K562 (cell line): ENCODE measurements around the gene BLZF1. TPM values are rescaled to one million over a fixed set of nuclear protein-coding genes. Genes with fewer than 3 reads are reported as not detected.

Experiments used
- ADNP ChIP-seq: fragments of 200-800 bp; sonication (Bioruptor generic); IDR thresholded peaks from 2 replicates; pipeline ENCODE4 v1.6.1; 2016; ENCODE audit warnings: missing genetic modification characterization, missing compliant biosample characterization
- CBX3 ChIP-seq, 2 experiments: IDR thresholded peaks; 1 replicate in 1 of 2; 2 replicates in 1 of 2; pipeline ENCODE4 v1.6.1; 2012; ENCODE audit warnings: inconsistent platforms in 2 of 2, low read length in 2 of 2, borderline replicate concordance in 1 of 2, control low read depth in 1 of 2
- COPS2 ChIP-seq: fragments of 450-650 bp; conservative IDR thresholded peaks from 2 replicates; pipeline ENCODE4 v1.6.1; 2016; ENCODE audit warnings: mild to moderate bottlenecking, moderate library complexity
- ELF2 ChIP-seq: fragments of 250-450 bp; sonication (Bioruptor Pico); IDR thresholded peaks from 2 replicates; pipeline ENCODE4 v1.5.0; 2021; ENCODE audit warnings: mild to moderate bottlenecking
- GABPB2 ChIP-seq: fragments of 250-450 bp; sonication (Bioruptor Pico); conservative IDR thresholded peaks from 2 replicates; pipeline ENCODE4 v1.5.1; 2021; ENCODE audit warnings: mild to moderate bottlenecking
- HDAC6 ChIP-seq: IDR thresholded peaks from 2 replicates; pipeline ENCODE4 v1.6.1; 2012; ENCODE audit warnings: low read depth, mild to moderate bottlenecking, control low read depth, inconsistent platforms, low read length, moderate library complexity
- MAFK ChIP-seq: IDR thresholded peaks from 2 replicates; pipeline ENCODE4 v1.6.1; 2011; ENCODE audit warnings: low read length, improper control_type of control experiment
- MIER1 ChIP-seq: fragments of 450-650 bp; IDR thresholded peaks from 2 replicates; pipeline ENCODE4 v1.6.1; 2016; ENCODE audit warnings: antibody characterized with exemption, mild to moderate bottlenecking, low read depth
- PCBP2 ChIP-seq: fragments of 200-400 bp; formaldehyde crosslinking; IDR thresholded peaks from 2 replicates; pipeline ENCODE4 v1.6.1; 2018; ENCODE audit warnings: low read length, low read depth, mild to moderate bottlenecking, moderate library complexity; ENCODE audit not compliant: poor library complexity, severe bottlenecking
- SAP30 ChIP-seq: fragments of 200-600 bp; sonication (generic); IDR thresholded peaks from 2 replicates; pipeline ENCODE4 v1.6.1; 2012; ENCODE audit warnings: borderline replicate concordance, low read depth, mild to moderate bottlenecking, moderate library complexity, low read length, control low read depth, inconsistent platforms; ENCODE audit not compliant: insufficient read depth, poor library complexity, severe bottlenecking
- TRIM24 ChIP-seq, 2 experiments: fragments of 450-650 bp; IDR thresholded peaks; 2 replicates each; pipeline ENCODE4 v1.6.1; 2016
- ZC3H11A ChIP-seq: IDR thresholded peaks from 2 replicates; pipeline ENCODE4 v1.6.1; 2012; ENCODE audit warnings: low read depth, low read length, improper control_type of control experiment
- ZFX ChIP-seq: sonication (generic); formaldehyde crosslinking; IDR thresholded peaks from 2 replicates; pipeline ENCODE4 v1.8.0; 2022; ENCODE audit warnings: mild to moderate bottlenecking, missing genetic modification reagents, moderate library complexity
- ZNF644 ChIP-seq: fragments of 200-800 bp; sonication (Bioruptor generic); IDR thresholded peaks from 2 replicates; pipeline ENCODE4 v1.6.1; 2016; ENCODE audit warnings: low read depth, missing genetic modification characterization, missing compliant biosample characterization
- ZNF766 ChIP-seq: fragments of 200-800 bp; sonication (Bioruptor generic); conservative IDR thresholded peaks from 2 replicates; pipeline ENCODE4 v1.6.1; 2016; ENCODE audit warnings: missing genetic modification characterization, missing compliant biosample characterization
- polyA plus RNA-seq, 8 experiments: library from polyadenylated mRNA; depleted of rRNA in 4 of 8; stranded (reverse) in 5 of 8; unstranded in 3 of 8; fragments of >200 nt; fragmentation: Nextera tagmentation in 2 of 8; fragmentation: Illumina TruSeq in 1 of 8; extraction: Ambion mirVana in 2 of 8; extraction: Trizol in 1 of 8; gene quantifications; 2 replicates each; pipeline versions ENCODE4 v1.2.1 to v1.2.3, GENCODE V29; 2011 to 2014; ENCODE audit warnings: inconsistent platforms in 1 of 8, missing spikeins in 1 of 8
- total RNA-seq, 7 experiments: library from RNA; depleted of rRNA in 6 of 7; stranded (reverse); fragments of >200 nt in 6 of 7; fragmentation: Illumina TruSeq in 2 of 7; extraction: Trizol in 2 of 7; gene quantifications; 2 replicates each; pipeline versions ENCODE4 v1.2.1 to v1.2.3, GENCODE V29; 2011 to 2021; ENCODE audit warnings: low replicate concordance in 1 of 7
- TF ChIP-seq, protein P1 (sequence below): fragments of 450-650 bp; formaldehyde crosslinking; IDR thresholded peaks from 2 replicates; pipeline ENCODE4 v1.4.0; 2020; ENCODE audit warnings: mild to moderate bottlenecking, moderate library complexity
- TF ChIP-seq, protein P2 (sequence below): sonication (generic); formaldehyde crosslinking; IDR thresholded peaks from 2 replicates; pipeline ENCODE4 v1.8.1; 2023; ENCODE audit warnings: missing genetic modification reagents, mild to moderate bottlenecking, borderline replicate concordance
- TF ChIP-seq, protein P3 (sequence below): fragments of 450-650 bp; IDR thresholded peaks from 2 replicates; pipeline ENCODE4 v1.6.1; 2016; ENCODE audit warnings: mild to moderate bottlenecking

Gene BLZF1
- total and polyA plus RNA-seq, 9 of the 15 experiments (the other 6 are each of a cell fraction or from before 2014, with no cell fraction given), result 20.5 to 32.8 (median 25.3) TPM

DNA sequence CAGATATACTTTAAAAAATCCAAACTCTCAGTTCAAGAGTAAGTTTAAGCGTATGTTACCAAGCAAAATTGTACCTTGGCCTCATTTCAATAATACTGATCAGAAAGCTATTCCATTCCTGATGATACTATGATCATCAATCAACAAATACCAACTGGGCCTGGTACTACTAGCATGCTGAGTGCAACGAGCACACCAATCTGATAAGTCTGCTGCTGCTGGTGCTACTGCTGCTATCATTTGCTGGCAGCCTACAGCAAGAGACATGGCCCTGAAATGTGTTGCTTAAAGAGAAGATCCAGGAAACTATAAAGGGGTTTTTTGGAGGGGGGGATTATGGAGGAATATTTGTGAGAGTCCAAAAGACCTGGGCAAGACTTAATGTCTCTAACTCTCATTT lies 40.1 kb upstream of the BLZF1 start (continued):
- no peak for TF ChIP-seq HDAC6
- TF ChIP-seq SAP30, result no peak
- TF ChIP-seq COPS2, result no peak
- TF ChIP-seq MAFK, result no peak
- TF ChIP-seq, protein P1, sequence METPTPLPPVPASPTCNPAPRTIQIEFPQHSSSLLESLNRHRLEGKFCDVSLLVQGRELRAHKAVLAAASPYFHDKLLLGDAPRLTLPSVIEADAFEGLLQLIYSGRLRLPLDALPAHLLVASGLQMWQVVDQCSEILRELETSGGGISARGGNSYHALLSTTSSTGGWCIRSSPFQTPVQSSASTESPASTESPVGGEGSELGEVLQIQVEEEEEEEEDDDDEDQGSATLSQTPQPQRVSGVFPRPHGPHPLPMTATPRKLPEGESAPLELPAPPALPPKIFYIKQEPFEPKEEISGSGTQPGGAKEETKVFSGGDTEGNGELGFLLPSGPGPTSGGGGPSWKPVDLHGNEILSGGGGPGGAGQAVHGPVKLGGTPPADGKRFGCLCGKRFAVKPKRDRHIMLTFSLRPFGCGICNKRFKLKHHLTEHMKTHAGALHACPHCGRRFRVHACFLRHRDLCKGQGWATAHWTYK (CRISPR knock-in tag), result no peak
- no peak for TF ChIP-seq ZNF644 (tag)
- no peak for TF ChIP-seq ZNF766 (CRISPR knock-in tag)
- no peak for TF ChIP-seq PCBP2
- TF ChIP-seq TRIM24 (IDR thresholded peaks at IDR 0.05), result peak; percentile 26 to 41; a peak in 2 of 4 replicates
- TF ChIP-seq, protein P2, sequence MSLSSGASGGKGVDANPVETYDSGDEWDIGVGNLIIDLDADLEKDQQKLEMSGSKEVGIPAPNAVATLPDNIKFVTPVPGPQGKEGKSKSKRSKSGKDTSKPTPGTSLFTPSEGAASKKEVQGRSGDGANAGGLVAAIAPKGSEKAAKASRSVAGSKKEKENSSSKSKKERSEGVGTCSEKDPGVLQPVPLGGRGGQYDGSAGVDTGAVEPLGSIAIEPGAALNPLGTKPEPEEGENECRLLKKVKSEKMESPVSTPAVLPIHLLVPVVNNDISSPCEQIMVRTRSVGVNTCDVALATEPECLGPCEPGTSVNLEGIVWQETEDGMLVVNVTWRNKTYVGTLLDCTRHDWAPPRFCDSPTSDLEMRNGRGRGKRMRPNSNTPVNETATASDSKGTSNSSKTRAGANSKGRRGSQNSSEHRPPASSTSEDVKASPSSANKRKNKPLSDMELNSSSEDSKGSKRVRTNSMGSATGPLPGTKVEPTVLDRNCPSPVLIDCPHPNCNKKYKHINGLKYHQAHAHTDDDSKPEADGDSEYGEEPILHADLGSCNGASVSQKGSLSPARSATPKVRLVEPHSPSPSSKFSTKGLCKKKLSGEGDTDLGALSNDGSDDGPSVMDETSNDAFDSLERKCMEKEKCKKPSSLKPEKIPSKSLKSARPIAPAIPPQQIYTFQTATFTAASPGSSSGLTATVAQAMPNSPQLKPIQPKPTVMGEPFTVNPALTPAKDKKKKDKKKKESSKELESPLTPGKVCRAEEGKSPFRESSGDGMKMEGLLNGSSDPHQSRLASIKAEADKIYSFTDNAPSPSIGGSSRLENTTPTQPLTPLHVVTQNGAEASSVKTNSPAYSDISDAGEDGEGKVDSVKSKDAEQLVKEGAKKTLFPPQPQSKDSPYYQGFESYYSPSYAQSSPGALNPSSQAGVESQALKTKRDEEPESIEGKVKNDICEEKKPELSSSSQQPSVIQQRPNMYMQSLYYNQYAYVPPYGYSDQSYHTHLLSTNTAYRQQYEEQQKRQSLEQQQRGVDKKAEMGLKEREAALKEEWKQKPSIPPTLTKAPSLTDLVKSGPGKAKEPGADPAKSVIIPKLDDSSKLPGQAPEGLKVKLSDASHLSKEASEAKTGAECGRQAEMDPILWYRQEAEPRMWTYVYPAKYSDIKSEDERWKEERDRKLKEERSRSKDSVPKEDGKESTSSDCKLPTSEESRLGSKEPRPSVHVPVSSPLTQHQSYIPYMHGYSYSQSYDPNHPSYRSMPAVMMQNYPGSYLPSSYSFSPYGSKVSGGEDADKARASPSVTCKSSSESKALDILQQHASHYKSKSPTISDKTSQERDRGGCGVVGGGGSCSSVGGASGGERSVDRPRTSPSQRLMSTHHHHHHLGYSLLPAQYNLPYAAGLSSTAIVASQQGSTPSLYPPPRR (CRISPR knock-in tag), result no peak
- no peak for TF ChIP-seq ZC3H11A
- no peak for TF ChIP-seq MIER1
- peak in 1 of 2 experiments; percentile 50; a peak in 1 of 3 replicates for TF ChIP-seq CBX3 (IDR thresholded peaks at IDR 0.05; ENCODE audit: borderline replicate concordance in 1 of 2, low read length in 2 of 2)
- TF ChIP-seq ZFX (CRISPR knock-in tag), result 0 out of 2 replicates have a peak, but pooled peaks have one; percentile 30
- TF ChIP-seq ADNP (tag), result no peak
- TF ChIP-seq ELF2 (CRISPR knock-in tag), result no peak
- TF ChIP-seq, protein P3, sequence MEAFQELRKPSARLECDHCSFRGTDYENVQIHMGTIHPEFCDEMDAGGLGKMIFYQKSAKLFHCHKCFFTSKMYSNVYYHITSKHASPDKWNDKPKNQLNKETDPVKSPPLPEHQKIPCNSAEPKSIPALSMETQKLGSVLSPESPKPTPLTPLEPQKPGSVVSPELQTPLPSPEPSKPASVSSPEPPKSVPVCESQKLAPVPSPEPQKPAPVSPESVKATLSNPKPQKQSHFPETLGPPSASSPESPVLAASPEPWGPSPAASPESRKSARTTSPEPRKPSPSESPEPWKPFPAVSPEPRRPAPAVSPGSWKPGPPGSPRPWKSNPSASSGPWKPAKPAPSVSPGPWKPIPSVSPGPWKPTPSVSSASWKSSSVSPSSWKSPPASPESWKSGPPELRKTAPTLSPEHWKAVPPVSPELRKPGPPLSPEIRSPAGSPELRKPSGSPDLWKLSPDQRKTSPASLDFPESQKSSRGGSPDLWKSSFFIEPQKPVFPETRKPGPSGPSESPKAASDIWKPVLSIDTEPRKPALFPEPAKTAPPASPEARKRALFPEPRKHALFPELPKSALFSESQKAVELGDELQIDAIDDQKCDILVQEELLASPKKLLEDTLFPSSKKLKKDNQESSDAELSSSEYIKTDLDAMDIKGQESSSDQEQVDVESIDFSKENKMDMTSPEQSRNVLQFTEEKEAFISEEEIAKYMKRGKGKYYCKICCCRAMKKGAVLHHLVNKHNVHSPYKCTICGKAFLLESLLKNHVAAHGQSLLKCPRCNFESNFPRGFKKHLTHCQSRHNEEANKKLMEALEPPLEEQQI, result no peak
- no peak for TF ChIP-seq GABPB2 (CRISPR knock-in tag)
